Right lobe of liver (tissue), 4 donors: Measurements from ENCODE around the gene YJU2.

Experiments used
- CTCF ChIP-seq, 4 donors: fragments of 200-600 bp in 3 of 4; fragments of 450-650 bp in 1 of 4; IDR thresholded peaks; one replicate each; pipeline versions ENCODE4 v1.5.1 to v1.8.0; 2016 to 2022; ENCODE audit warnings: antibody characterized with exemption in 4 of 4, mild to moderate bottlenecking in 2 of 4
- POLR2A ChIP-seq: fragments of 450-650 bp; IDR thresholded peaks from one replicate; pipeline ENCODE4 v1.6.1; 2017; ENCODE audit warnings: antibody characterized with exemption, mild to moderate bottlenecking
- donor health status: DM: no; HTN: no; CAD: no.
- donor health status: DM: no; HTN: no; CAD: no.
- donor health status: DM: no; HTN: yes; CAD: no.

DNA sequence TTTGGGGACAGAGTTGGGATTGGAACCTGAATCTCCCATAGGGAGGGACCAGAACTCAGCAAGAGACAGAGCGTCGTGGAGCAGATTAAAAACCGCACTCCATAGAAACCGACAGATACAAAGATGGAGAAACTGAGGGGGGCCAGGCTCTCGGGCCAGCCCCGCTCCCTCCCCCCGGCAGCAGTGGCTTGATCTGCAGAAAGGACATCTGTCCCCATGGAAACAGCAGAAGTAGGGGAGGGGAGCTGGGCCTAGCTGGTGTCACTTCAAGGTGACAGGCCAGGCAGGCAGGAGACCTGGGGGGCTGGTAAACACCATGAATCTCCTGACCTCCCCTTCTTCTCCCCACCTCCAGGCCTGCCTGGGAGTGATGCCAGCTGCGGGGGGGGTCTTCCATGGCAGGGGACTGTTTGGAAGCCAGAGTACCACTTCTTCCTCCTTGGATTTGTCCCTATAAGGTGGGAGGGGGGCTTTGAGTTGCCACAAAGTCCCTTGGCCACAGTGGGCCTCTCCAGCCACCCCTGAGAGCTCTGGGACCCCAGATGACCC is 44.4 kb downstream of the YJU2 start:
- no peak for TF ChIP-seq CTCF (IDR thresholded peaks at IDR 0.05)
- TF ChIP-seq POLR2A: no peak
